ENCODE results near the gene CDC14B.

GRCh38 chr9:96651626-96652025 lies 32.0 kb upstream of the CDC14B start:
- TF ChIP-seq CTCF (IDR thresholded peaks at IDR 0.05; ENCODE audit: borderline replicate concordance, extremely low read depth, low read length, poor library complexity, severe bottlenecking) (peak; percentile 56), EZH2 (IDR thresholded peaks at IDR 0.05; ENCODE audit: borderline replicate concordance, low read depth, low read length, severe bottlenecking) (no peak)
